GM12878 (cell line): Measurements from ENCODE around the gene PCK2. TPM values are rescaled to one million over a fixed set of nuclear protein-coding genes. Genes with fewer than 3 reads are reported as not detected.

Source experiments
- DPF2 ChIP-seq: fragments of 450-650 bp; IDR thresholded peaks from 2 replicates; pipeline ENCODE4 v1.6.1; 2017; ENCODE audit warnings: mild to moderate bottlenecking
- EGR1 ChIP-seq, 2 experiments: IDR thresholded peaks; 1 replicate in 1 of 2; 2 replicates in 1 of 2; pipeline ENCODE4 v1.6.1; 2011 to 2012; ENCODE audit warnings: low read depth in 2 of 2, low read length in 2 of 2, borderline replicate concordance in 1 of 2, mild to moderate bottlenecking in 1 of 2, moderate library complexity in 1 of 2
- JUND ChIP-seq: IDR thresholded peaks from 2 replicates; pipeline ENCODE4 v1.6.1; 2012; ENCODE audit warnings: low read depth, mild to moderate bottlenecking, low read length, improper control_type of control experiment, moderate library complexity
- NFYB ChIP-seq: IDR thresholded peaks from 2 replicates; pipeline ENCODE4 v1.6.1; 2011; ENCODE audit warnings: low read depth, mild to moderate bottlenecking, low read length, improper control_type of control experiment, moderate library complexity; ENCODE audit not compliant: insufficient read depth
- NR2F1 ChIP-seq: fragments of 450-650 bp; conservative IDR thresholded peaks from 2 replicates; pipeline ENCODE4 v1.6.1; 2017; ENCODE audit warnings: mild to moderate bottlenecking
- PAX5 ChIP-seq: IDR thresholded peaks from 2 replicates; pipeline ENCODE4 v1.6.1; 2011; ENCODE audit warnings: low read depth, low read length, borderline replicate concordance
- POLR2A ChIP-seq: IDR thresholded peaks from 2 replicates; pipeline ENCODE4 v1.6.1; 2011; ENCODE audit warnings: low read depth, mild to moderate bottlenecking, low read length
- POLR2AphosphoS2 ChIP-seq: IDR thresholded peaks from 2 replicates; pipeline ENCODE4 v1.6.1; 2011; ENCODE audit warnings: low read depth, mild to moderate bottlenecking, low read length, improper control_type of control experiment, moderate library complexity
- SPI1 ChIP-seq: IDR thresholded peaks from 2 replicates; pipeline ENCODE4 v1.6.1; 2011; ENCODE audit warnings: low read depth, mild to moderate bottlenecking, low read length, moderate library complexity, borderline replicate concordance; ENCODE audit not compliant: insufficient read depth
- STAT3 ChIP-seq: IDR thresholded peaks from 2 replicates; pipeline ENCODE4 v1.6.1; 2011; ENCODE audit warnings: low read depth, low read length, improper control_type of control experiment
- SUZ12 ChIP-seq: fragments of 200-600 bp; sonication (generic); IDR thresholded peaks from one replicate; pipeline ENCODE4 v1.6.1; 2018; ENCODE audit warnings: antibody characterized with exemption, mild to moderate bottlenecking; ENCODE audit not compliant: unreplicated experiment
- ZSCAN29 ChIP-seq: fragments of 450-650 bp; IDR thresholded peaks from 2 replicates; pipeline ENCODE4 v1.6.1; 2017; ENCODE audit warnings: mild to moderate bottlenecking, moderate library complexity
- polyA plus RNA-seq, 11 experiments: library from polyadenylated mRNA; depleted of rRNA in 4 of 11; unstranded in 6 of 11; stranded (reverse) in 5 of 11; fragments of >200 nt; fragmentation: Nextera tagmentation in 4 of 11; fragmentation: Illumina TruSeq in 1 of 11; extraction: Ambion mirVana in 4 of 11; extraction: Trizol in 1 of 11; gene quantifications; 1 replicate in 1 of 11; 2 replicates in 10 of 11; pipeline versions ENCODE4 v1.2.1 to v1.2.3, GENCODE V29; 2011 to 2016; ENCODE audit warnings: inconsistent platforms in 2 of 11, missing spikeins in 2 of 11, low read depth in 1 of 11
- total RNA-seq, 4 experiments: library from RNA; depleted of rRNA in 3 of 4; stranded (reverse); fragments of >200 nt in 3 of 4; fragmentation: Illumina TruSeq in 1 of 4; extraction: Trizol in 1 of 4; gene quantifications; 2 replicates each; pipeline versions ENCODE4 v1.2.1 to v1.2.3, GENCODE V29; 2013 to 2021
- TF ChIP-seq, protein P1 (sequence below): fragments of 150-350 bp; IDR thresholded peaks from 2 replicates; pipeline ENCODE4 v1.6.1; 2014; ENCODE audit warnings: mild to moderate bottlenecking, low read depth, low read length
- TF ChIP-seq, protein P2 (sequence below): fragments of 450-650 bp; IDR thresholded peaks from 2 replicates; pipeline ENCODE4 v1.6.1; 2014; ENCODE audit warnings: mild to moderate bottlenecking
- TF ChIP-seq, protein P3 (sequence below): IDR thresholded peaks from 2 replicates; pipeline ENCODE4 v1.6.1; 2011; ENCODE audit warnings: borderline replicate concordance, low read depth, mild to moderate bottlenecking, moderate library complexity, mixed read lengths, low read length; ENCODE audit not compliant: insufficient read depth; ENCODE audit errors: extremely low read length
- TF ChIP-seq, protein P4 (sequence below): IDR thresholded peaks from 2 replicates; pipeline ENCODE4 v1.6.1; 2012; ENCODE audit warnings: low read depth, low read length, improper control_type of control experiment
- TF ChIP-seq, protein P5 (sequence below): fragments of 450-650 bp; IDR thresholded peaks from 2 replicates; pipeline ENCODE4 v1.6.1; 2016; ENCODE audit warnings: mild to moderate bottlenecking, moderate library complexity, borderline replicate concordance

PCK2 gene
- total and polyA plus RNA-seq, 10 of the 15 experiments (the other 5 are each of a cell fraction or from before 2014, with no cell fraction given): 6.6 to 110 (median 44.6) TPM

DNA sequence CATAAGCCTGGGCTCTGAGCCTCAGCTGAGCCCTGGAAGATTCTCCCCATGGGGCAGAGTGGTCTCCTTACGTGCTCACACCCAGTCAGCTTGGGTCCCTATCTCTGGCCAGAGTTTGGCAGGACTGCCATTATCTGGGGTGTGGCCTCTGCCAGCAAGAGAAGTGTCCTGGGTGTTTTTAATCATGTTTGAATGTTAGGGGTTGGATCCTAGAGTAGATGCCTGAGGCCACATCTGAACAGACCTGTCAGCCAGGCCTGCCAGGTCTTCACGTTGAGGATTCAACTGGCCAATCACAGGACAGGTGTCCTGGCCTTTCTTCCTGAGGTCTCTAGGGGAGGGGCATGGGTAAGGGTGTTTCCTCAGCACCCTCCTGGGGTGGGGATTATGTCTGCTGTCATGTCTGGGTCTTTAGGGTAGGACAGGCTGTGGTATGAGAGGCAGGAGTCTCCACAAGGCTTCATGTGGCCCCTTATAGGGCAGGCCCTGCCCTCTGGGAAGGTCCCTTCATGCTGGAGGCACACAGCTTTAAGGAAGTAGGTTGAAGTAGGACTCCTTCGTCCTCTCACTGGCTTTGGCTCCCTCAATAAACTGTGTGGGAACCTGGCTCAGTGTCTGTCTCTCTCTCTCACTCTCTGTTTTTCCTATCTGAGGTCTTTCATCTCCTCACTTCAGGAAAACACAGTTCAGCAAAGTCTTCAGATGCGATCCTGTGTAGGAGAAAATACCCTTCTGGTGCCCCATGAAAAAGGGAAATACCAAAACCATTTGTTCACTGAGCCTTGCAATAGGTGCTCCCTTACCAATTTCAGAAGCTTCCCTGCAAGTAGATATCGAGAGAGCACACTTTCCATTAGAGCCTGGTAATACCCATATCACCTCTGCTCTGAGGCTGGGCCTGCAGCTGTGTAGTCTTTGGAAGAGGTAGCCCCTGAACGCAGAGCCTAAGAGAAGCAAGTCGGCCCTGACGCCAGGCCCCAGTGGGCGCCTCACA, 29.6 kb downstream of the PCK2 start (continued):
- TF ChIP-seq, protein P1, sequence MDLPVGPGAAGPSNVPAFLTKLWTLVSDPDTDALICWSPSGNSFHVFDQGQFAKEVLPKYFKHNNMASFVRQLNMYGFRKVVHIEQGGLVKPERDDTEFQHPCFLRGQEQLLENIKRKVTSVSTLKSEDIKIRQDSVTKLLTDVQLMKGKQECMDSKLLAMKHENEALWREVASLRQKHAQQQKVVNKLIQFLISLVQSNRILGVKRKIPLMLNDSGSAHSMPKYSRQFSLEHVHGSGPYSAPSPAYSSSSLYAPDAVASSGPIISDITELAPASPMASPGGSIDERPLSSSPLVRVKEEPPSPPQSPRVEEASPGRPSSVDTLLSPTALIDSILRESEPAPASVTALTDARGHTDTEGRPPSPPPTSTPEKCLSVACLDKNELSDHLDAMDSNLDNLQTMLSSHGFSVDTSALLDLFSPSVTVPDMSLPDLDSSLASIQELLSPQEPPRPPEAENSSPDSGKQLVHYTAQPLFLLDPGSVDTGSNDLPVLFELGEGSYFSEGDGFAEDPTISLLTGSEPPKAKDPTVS: no peak
- TF ChIP-seq STAT3 (no peak), PAX5 (no peak), POLR2A (peak; percentile 43; the same call in 1 of the 2 replicates), DPF2 (peak; percentile 33; the same call in 1 of the 2 replicates), ZSCAN29 (no peak), NR2F1 (0 out of 2 replicates have a peak, but pooled peaks have one; percentile 10), SUZ12 (no peak), NFYB (0 out of 2 replicates have a peak, but pooled peaks have one; percentile 22), SPI1 (no peak), POLR2AphosphoS2 (no peak), EGR1 (IDR thresholded peaks at IDR 0.05; ENCODE audit: borderline replicate concordance in 1 of 2, low read depth in 2 of 2, low read length in 2 of 2) (no peak), JUND (no peak)
- TF ChIP-seq, protein P2, sequence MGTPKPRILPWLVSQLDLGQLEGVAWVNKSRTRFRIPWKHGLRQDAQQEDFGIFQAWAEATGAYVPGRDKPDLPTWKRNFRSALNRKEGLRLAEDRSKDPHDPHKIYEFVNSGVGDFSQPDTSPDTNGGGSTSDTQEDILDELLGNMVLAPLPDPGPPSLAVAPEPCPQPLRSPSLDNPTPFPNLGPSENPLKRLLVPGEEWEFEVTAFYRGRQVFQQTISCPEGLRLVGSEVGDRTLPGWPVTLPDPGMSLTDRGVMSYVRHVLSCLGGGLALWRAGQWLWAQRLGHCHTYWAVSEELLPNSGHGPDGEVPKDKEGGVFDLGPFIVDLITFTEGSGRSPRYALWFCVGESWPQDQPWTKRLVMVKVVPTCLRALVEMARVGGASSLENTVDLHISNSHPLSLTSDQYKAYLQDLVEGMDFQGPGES: no peak
- TF ChIP-seq, protein P3, sequence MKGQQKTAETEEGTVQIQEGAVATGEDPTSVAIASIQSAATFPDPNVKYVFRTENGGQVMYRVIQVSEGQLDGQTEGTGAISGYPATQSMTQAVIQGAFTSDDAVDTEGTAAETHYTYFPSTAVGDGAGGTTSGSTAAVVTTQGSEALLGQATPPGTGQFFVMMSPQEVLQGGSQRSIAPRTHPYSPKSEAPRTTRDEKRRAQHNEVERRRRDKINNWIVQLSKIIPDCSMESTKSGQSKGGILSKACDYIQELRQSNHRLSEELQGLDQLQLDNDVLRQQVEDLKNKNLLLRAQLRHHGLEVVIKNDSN: no peak
- TF ChIP-seq, protein P4, sequence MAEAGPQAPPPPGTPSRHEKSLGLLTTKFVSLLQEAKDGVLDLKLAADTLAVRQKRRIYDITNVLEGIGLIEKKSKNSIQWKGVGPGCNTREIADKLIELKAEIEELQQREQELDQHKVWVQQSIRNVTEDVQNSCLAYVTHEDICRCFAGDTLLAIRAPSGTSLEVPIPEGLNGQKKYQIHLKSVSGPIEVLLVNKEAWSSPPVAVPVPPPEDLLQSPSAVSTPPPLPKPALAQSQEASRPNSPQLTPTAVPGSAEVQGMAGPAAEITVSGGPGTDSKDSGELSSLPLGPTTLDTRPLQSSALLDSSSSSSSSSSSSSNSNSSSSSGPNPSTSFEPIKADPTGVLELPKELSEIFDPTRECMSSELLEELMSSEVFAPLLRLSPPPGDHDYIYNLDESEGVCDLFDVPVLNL: no peak
- TF ChIP-seq, protein P5, sequence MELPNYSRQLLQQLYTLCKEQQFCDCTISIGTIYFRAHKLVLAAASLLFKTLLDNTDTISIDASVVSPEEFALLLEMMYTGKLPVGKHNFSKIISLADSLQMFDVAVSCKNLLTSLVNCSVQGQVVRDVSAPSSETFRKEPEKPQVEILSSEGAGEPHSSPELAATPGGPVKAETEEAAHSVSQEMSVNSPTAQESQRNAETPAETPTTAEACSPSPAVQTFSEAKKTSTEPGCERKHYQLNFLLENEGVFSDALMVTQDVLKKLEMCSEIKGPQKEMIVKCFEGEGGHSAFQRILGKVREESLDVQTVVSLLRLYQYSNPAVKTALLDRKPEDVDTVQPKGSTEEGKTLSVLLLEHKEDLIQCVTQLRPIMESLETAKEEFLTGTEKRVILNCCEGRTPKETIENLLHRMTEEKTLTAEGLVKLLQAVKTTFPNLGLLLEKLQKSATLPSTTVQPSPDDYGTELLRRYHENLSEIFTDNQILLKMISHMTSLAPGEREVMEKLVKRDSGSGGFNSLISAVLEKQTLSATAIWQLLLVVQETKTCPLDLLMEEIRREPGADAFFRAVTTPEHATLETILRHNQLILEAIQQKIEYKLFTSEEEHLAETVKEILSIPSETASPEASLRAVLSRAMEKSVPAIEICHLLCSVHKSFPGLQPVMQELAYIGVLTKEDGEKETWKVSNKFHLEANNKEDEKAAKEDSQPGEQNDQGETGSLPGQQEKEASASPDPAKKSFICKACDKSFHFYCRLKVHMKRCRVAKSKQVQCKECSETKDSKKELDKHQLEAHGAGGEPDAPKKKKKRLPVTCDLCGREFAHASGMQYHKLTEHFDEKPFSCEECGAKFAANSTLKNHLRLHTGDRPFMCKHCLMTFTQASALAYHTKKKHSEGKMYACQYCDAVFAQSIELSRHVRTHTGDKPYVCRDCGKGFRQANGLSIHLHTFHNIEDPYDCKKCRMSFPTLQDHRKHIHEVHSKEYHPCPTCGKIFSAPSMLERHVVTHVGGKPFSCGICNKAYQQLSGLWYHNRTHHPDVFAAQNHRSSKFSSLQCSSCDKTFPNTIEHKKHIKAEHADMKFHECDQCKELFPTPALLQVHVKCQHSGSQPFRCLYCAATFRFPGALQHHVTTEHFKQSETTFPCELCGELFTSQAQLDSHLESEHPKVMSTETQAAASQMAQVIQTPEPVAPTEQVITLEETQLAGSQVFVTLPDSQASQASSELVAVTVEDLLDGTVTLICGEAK: no peak
